DND-41 (cell line): Measurements from ENCODE around the gene GPATCH2.

Experiments
- EZH2 ChIP-seq: IDR thresholded peaks from 3 replicates; pipeline ENCODE4 v1.6.1; 2012; ENCODE audit warnings: borderline replicate concordance, low read depth, mild to moderate bottlenecking, moderate library complexity, low read length, inconsistent platforms; ENCODE audit not compliant: severe bottlenecking
- TF ChIP-seq, protein P1 (sequence below): IDR thresholded peaks from 2 replicates; pipeline ENCODE4 v1.5.1; 2012; ENCODE audit warnings: borderline replicate concordance, low read length, moderate library complexity, mild to moderate bottlenecking; ENCODE audit not compliant: poor library complexity, severe bottlenecking; ENCODE audit errors: extremely low read depth

DNA sequence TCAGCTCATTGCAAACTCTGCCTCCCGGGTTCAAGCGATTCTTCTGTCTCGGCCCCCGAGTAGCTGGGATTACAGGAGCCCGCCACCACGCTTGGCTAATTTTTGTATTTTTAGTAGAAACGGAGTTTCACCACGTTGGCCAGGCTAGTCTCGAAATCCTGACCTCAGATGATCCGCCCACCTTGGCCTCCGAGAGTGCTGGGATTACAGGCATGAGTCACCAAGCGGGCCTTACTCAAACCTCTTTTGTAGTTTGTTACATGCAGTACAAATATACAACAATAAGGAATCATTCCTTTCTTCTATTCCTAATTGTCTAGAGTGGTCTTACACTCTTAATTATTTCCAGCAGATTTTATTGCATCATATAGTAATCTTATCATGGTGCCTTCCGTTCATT lies 16.9 kb upstream of the GPATCH2 start:
- TF ChIP-seq, protein P1, sequence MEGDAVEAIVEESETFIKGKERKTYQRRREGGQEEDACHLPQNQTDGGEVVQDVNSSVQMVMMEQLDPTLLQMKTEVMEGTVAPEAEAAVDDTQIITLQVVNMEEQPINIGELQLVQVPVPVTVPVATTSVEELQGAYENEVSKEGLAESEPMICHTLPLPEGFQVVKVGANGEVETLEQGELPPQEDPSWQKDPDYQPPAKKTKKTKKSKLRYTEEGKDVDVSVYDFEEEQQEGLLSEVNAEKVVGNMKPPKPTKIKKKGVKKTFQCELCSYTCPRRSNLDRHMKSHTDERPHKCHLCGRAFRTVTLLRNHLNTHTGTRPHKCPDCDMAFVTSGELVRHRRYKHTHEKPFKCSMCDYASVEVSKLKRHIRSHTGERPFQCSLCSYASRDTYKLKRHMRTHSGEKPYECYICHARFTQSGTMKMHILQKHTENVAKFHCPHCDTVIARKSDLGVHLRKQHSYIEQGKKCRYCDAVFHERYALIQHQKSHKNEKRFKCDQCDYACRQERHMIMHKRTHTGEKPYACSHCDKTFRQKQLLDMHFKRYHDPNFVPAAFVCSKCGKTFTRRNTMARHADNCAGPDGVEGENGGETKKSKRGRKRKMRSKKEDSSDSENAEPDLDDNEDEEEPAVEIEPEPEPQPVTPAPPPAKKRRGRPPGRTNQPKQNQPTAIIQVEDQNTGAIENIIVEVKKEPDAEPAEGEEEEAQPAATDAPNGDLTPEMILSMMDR: no peak
- TF ChIP-seq EZH2: no peak
